SH-SY5Y (cell line): Measurements from ENCODE around the gene BCR.

Experiments
- GATA2 ChIP-seq: IDR thresholded peaks from 2 replicates; pipeline ENCODE4 v1.6.1; 2011; ENCODE audit warnings: mild to moderate bottlenecking, low read depth, low read length
- GATA3 ChIP-seq: IDR thresholded peaks from 2 replicates; pipeline ENCODE4 v1.6.1; 2011; ENCODE audit warnings: low read depth, mild to moderate bottlenecking, low read length, moderate library complexity

DNA sequence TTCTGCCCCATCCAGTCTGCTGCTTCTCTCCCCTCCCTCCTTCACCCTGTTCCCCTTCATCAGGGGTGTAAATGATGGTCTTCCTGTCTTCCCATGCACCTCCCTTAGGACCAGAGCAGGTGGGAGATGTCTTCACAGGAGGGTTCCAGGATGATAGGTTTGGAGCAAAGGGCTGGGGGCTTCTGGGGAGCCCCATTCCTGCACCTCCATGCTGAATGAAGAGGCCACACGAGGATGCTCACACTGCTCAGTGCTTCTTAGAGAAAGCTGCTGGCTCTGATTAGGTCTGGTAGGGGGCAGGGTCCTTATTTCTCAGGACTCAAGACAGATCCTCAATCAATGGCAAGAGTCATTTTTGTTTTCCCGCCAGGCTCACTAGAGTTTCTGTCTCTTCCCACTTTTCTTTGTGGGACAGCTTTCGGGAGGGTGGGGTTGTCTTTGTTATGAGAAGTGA lies 41.1 kb downstream of the BCR start:
- TF ChIP-seq GATA3: no peak
- no peak for TF ChIP-seq GATA2
